ENCODE measurements around the gene PKD2L1. TPM values are rescaled to one million over a fixed set of nuclear protein-coding genes. Genes with fewer than 3 reads are reported as not detected.

The PKD2L1 gene
- total and polyA plus RNA-seq, 7 donors: 0.31 to 4.2 (median 0.60) TPM; not detected in 4

GRCh38 chr10:100368721-100369120 is 38.7 kb upstream of the PKD2L1 start:
- intact Hi-C loops (cut with DNase I): no loop called here
- Histone ChIP-seq H3K27ac (no peak overlapping the region), H3K4me3 (no peak overlapping the region), H3K9me3 (no peaks in the 10 kb centered on the region), H3K36me3 (no peaks in the 10 kb centered on the region), H3K4me1 (peaks cover 0 to 33% (median 28%) of the 10 kb centered on the region in 4 donors), H3K27me3 (no peaks in the 10 kb centered on the region)
- no peak for DNase-seq
- no peak for TF ChIP-seq POLR2AphosphoS5 (IDR thresholded peaks at IDR 0.05)
- TF ChIP-seq CTCF (IDR thresholded peaks at IDR 0.05): no peak
- no peak for TF ChIP-seq EP300 (IDR thresholded peaks at IDR 0.05)
- no peak for TF ChIP-seq POLR2A (IDR thresholded peaks at IDR 0.05)

- Histone ChIP-seq H3K9me3 (no peaks in the 10 kb centered on the region), H3K27me3 (no peaks in the 10 kb centered on the region), H3K4me1 (peaks cover 0 to 20% (median 15%) of the 10 kb centered on the region in 4 donors), H3K4me3 (no peak overlapping the region), H3K36me3 (peaks cover 0 to 10% (median 0%) of the 10 kb centered on the region in 4 donors), H3K27ac (peak overlapping the region in 3 of 4 donors; percentile 55 to 74 (median 61))
- peak; percentile 90 for DNase-seq
- intact Hi-C loops (cut with DNase I): no loop called here
- TF ChIP-seq EP300 (IDR thresholded peaks at IDR 0.05) (peak in 2 of 4 donors; percentile 31 to 78), CTCF (IDR thresholded peaks at IDR 0.05) (no peak), POLR2A (IDR thresholded peaks at IDR 0.05) (no peak), POLR2AphosphoS5 (IDR thresholded peaks at IDR 0.05) (peak; percentile 59 to 83 (median 70))
- WGBS, 2 donors: 17 to 44% methylated on average over 7 of the region's 7 CpGs
These were observed 34.8 kb upstream of the PKD2L1 start for GRCh38 chr10:100364735-100365391.

- H3K36me3 ChIP-seq: peaks cover 0 to 10% (median 0%) of the 10 kb centered on the region in 4 donors
- H3K4me1 ChIP-seq: peaks cover 0 to 26% (median 22%) of the 10 kb centered on the region in 4 donors
- no peak for TF ChIP-seq EP300 (IDR thresholded peaks at IDR 0.05)
- TF ChIP-seq POLR2A (IDR thresholded peaks at IDR 0.05): no peak
- no peak for TF ChIP-seq CTCF (IDR thresholded peaks at IDR 0.05)
- TF ChIP-seq POLR2AphosphoS5 (IDR thresholded peaks at IDR 0.05): no peak
- no peaks in the 10 kb centered on the region for H3K9me3 ChIP-seq
- no peak for DNase-seq
- WGBS, 2 donors: 67 to 90% methylated on average over 3 of the region's 3 CpGs
- intact Hi-C loops (cut with DNase I): no loop called here
- H3K4me3 ChIP-seq: no peak overlapping the region
- H3K27me3 ChIP-seq: no peaks in the 10 kb centered on the region
- peak overlapping the region in 3 of 4 donors; percentile 55 to 74 (median 61) for H3K27ac ChIP-seq
These were observed 34.1 kb upstream of the PKD2L1 start for GRCh38 chr10:100364175-100364574.

- intact Hi-C loops (cut with DNase I): no loop called here
- H3K4me1 ChIP-seq: peaks cover 0 to 30% (median 24%) of the 10 kb centered on the region in 4 donors
These were observed 32.8 kb upstream of the PKD2L1 start for GRCh38 chr10:100362570-100363496.

More at GRCh38 chr10:100362570-100363496, 32.8 kb upstream of the PKD2L1 start:
- TF ChIP-seq CTCF (IDR thresholded peaks at IDR 0.05) (no peak), POLR2A (IDR thresholded peaks at IDR 0.05) (no peak), POLR2AphosphoS5 (IDR thresholded peaks at IDR 0.05) (no peak), EP300 (IDR thresholded peaks at IDR 0.05) (no peak)
- Histone ChIP-seq H3K27me3 (no peaks in the 10 kb centered on the region), H3K9me3 (no peaks in the 10 kb centered on the region), H3K4me3 (no peak overlapping the region), H3K36me3 (peaks cover 0 to 10% (median 0%) of the 10 kb centered on the region in 4 donors), H3K27ac (peak overlapping the region in 2 of 4 donors; percentile 0 to 74)
- WGBS, 2 donors: 63 to 83% methylated on average over 6 of the region's 6 CpGs
- no peak for DNase-seq

All from sigmoid colon (tissue), 7 donors.